ENCODE data around the gene PDE10A.

DNA sequence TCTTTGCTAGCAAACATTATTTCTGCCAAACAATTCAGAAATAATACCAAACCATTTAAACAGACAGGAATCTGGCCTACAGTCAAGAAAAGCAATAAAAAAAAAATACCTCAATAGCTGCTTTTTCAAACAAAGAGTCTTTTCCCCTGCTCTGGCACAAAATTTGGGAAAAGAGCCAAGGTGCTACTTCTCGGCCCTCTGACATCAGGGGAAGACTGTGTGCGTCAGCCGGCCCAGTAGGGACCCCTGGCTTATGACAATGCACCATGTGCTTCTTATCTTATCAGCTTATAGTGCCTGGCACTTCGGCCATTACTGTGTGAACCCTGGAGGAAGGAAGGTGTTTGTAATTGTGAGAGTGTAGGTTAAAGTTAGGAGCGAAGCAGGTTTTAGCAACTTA lies 89.4 kb downstream of the PDE10A start:
- no peak for TF ChIP-seq TAF1 (IDR thresholded peaks at IDR 0.05; ENCODE audit: borderline replicate concordance, insufficient read depth, low read length)
- no peak for TF ChIP-seq POLR2AphosphoS5 (IDR thresholded peaks at IDR 0.05; ENCODE audit: low read depth, low read length)
- no peak for TF ChIP-seq SIN3A (IDR thresholded peaks at IDR 0.05; ENCODE audit: borderline replicate concordance, insufficient read depth, low read length)
- TF ChIP-seq REST (IDR thresholded peaks at IDR 0.05; ENCODE audit: insufficient read depth in 1 of 2, low read depth in 2 of 2, low read length in 2 of 2): no peak

Data from PFSK-1 (cell line).